Calu3 (cell line): ENCODE results near the gene RTKN. TPM values are rescaled to one million over a fixed set of nuclear protein-coding genes. Genes with fewer than 3 reads are reported as not detected.

Source experiments
- BruUV-seq: library from RNA; stranded (reverse); fragments of 400-500 nt; replicated peaks from 2 replicates; lab custom pipeline; 2021; lab: Mats Ljungman, UMichigan
- CTCF ChIA-PET: fragments of 300-600 bp; sonication (Branson Sonifier 250); formaldehyde crosslinking; loops from one replicate; lab custom pipeline; 2022; ENCODE audit warnings: antibody characterized with exemption; lab: Charles Lee
- DNase-seq: peaks from one replicate; pipeline ENCODE4 v3.0.0; 2022
- H3K27ac Mint-ChIP-seq: one replicate; pipeline ENCODE4 v1.8.0; 2022; ENCODE audit warnings: mixed read lengths; ENCODE audit not compliant: unreplicated experiment
- H3K27me3 Mint-ChIP-seq: one replicate; pipeline ENCODE4 v1.8.0; 2022; ENCODE audit warnings: mixed read lengths; ENCODE audit not compliant: unreplicated experiment
- H3K36me3 Mint-ChIP-seq: one replicate; pipeline ENCODE4 v1.8.0; 2022; ENCODE audit warnings: mild to moderate bottlenecking, moderate library complexity, mixed read lengths; ENCODE audit not compliant: insufficient read depth, unreplicated experiment
- H3K4me1 Mint-ChIP-seq: one replicate; pipeline ENCODE4 v1.8.0; 2022; ENCODE audit warnings: mild to moderate bottlenecking, low read depth, mixed read lengths; ENCODE audit not compliant: unreplicated experiment
- H3K4me3 Mint-ChIP-seq: one replicate; pipeline ENCODE4 v1.8.0; 2022; ENCODE audit warnings: mild to moderate bottlenecking, low read depth, moderate library complexity, mixed read lengths; ENCODE audit not compliant: unreplicated experiment
- H3K9me3 Mint-ChIP-seq: one replicate; pipeline ENCODE4 v1.8.0; 2022; ENCODE audit warnings: low read depth, mixed read lengths; ENCODE audit not compliant: unreplicated experiment
- CTCF ChIP-seq: fragments of 200-600 bp; IDR thresholded peaks from one replicate; pipeline ENCODE4 v1.8.0; 2022; ENCODE audit warnings: antibody characterized with exemption; ENCODE audit not compliant: unreplicated experiment
- intact Hi-C: fragments of 100-400 bp; cut with micrococcal nuclease; formaldehyde crosslinking; loops from one replicate; pipeline ENCODE4 v1.10.0; 2022; ENCODE audit not compliant: unreplicated experiment
- total RNA-seq: library from RNA; stranded (reverse); gene quantifications from 2 replicates; pipeline ENCODE4 v1.2.3, GENCODE V29; 2022

The RTKN gene
- total RNA-seq, 1 experiment from 2014 or later = 97.6 TPM

- H3K4me1 Mint-ChIP-seq = peaks cover 33% of the 10 kb centered on the region
- BruUV-seq = no TSS peak
- no peak overlapping the region for H3K4me3 Mint-ChIP-seq
- H3K9me3 Mint-ChIP-seq = no peaks in the 10 kb centered on the region
- H3K27ac Mint-ChIP-seq = no peak overlapping the region
- no peaks in the 10 kb centered on the region for H3K27me3 Mint-ChIP-seq
- peaks cover 33% of the 10 kb centered on the region for H3K36me3 Mint-ChIP-seq
- no peak for TF ChIP-seq CTCF
- DNase-seq = no peak
- intact Hi-C loops = no loop called here
- CTCF ChIA-PET = no interaction called here
Observed at GRCh38 chr2:74436111-74436805, 5.5 kb downstream of the RTKN start.

- Mint-ChIP-seq H3K27me3 (no peaks in the 10 kb centered on the region), H3K27ac (no peak overlapping the region), H3K9me3 (no peaks in the 10 kb centered on the region), H3K4me3 (no peak overlapping the region), H3K36me3 (peaks cover 43% of the 10 kb centered on the region), H3K4me1 (no peaks in the 10 kb centered on the region)
- BruUV-seq = no TSS peak
- DNase-seq = no peak
- CTCF ChIA-PET = no interaction called here
- TF ChIP-seq CTCF = no peak
- intact Hi-C loops = no loop called here
Observed at GRCh38 chr2:74430502-74430901, 11.2 kb downstream of the RTKN start.

- Mint-ChIP-seq H3K4me1 (peaks cover 3% of the 10 kb centered on the region), H3K27ac (no peak overlapping the region), H3K36me3 (peaks cover 50% of the 10 kb centered on the region), H3K9me3 (no peaks in the 10 kb centered on the region), H3K4me3 (no peak overlapping the region), H3K27me3 (no peaks in the 10 kb centered on the region)
- CTCF ChIA-PET = no interaction called here
- BruUV-seq = no TSS peak
- no peak for DNase-seq
- intact Hi-C loops = no loop called here
- TF ChIP-seq CTCF = no peak
Observed at GRCh38 chr2:74429487-74430451, 12.0 kb downstream of the RTKN start.

- CTCF ChIA-PET = no interaction called here
- Mint-ChIP-seq H3K4me1 (peaks cover 8% of the 10 kb centered on the region), H3K36me3 (peaks cover 61% of the 10 kb centered on the region), H3K27ac (no peak overlapping the region), H3K9me3 (no peaks in the 10 kb centered on the region), H3K4me3 (no peak overlapping the region), H3K27me3 (no peaks in the 10 kb centered on the region)
- no peak for TF ChIP-seq CTCF
- no TSS peak for BruUV-seq
- DNase-seq = no peak
- intact Hi-C loops = no loop called here
Observed at GRCh38 chr2:74428675-74429074, 13.1 kb downstream of the RTKN start.
